ENCODE measurements around the gene MYF6. TPM values are rescaled to one million over a fixed set of nuclear protein-coding genes. Genes with fewer than 3 reads are reported as not detected.

The MYF6 gene
- total RNA-seq, 4 donors from 2014 or later, result not detected

DNA sequence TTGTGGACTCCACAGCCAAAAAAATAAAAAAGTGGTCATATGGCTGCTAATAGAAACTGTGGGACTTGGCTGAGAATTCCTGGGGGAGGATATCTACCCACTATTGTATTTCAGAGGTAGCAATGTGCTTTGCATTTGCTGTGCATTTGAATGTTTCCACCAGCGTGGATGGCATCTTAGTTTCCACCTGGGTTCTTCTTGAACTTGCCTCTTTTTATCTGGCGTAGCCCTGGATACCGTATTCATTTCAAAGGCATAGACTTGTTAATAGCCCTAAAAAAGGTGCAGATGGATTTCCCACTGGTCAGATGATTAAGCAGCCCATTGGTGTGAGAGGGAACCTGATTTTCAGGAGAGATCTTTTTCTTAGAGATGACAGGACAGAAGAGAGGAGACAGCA is 7.4 kb downstream of the MYF6 start:
- 80 to 85% methylated on average over 3 of the region's 3 CpGs for WGBS, 2 donors
- Histone ChIP-seq H3K4me1 (no peaks in the 10 kb centered on the region), H3K27me3 (peaks cover 6% of the 10 kb centered on the region), H3K36me3 (no peaks in the 10 kb centered on the region), H3K4me3 (replicated peaks in 1 of 3) (no peak overlapping the region), H3K9me3 (no peaks in the 10 kb centered on the region), H3K27ac (no peak overlapping the region)
- no peak for DNase-seq
- TF ChIP-seq POLR2A (IDR thresholded peaks at IDR 0.05), result no peak
- TF ChIP-seq, protein P1, sequence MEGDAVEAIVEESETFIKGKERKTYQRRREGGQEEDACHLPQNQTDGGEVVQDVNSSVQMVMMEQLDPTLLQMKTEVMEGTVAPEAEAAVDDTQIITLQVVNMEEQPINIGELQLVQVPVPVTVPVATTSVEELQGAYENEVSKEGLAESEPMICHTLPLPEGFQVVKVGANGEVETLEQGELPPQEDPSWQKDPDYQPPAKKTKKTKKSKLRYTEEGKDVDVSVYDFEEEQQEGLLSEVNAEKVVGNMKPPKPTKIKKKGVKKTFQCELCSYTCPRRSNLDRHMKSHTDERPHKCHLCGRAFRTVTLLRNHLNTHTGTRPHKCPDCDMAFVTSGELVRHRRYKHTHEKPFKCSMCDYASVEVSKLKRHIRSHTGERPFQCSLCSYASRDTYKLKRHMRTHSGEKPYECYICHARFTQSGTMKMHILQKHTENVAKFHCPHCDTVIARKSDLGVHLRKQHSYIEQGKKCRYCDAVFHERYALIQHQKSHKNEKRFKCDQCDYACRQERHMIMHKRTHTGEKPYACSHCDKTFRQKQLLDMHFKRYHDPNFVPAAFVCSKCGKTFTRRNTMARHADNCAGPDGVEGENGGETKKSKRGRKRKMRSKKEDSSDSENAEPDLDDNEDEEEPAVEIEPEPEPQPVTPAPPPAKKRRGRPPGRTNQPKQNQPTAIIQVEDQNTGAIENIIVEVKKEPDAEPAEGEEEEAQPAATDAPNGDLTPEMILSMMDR (IDR thresholded peaks at IDR 0.05), result no peak
- intact Hi-C loops (cut with DNase I), result no loop called here

DNA sequence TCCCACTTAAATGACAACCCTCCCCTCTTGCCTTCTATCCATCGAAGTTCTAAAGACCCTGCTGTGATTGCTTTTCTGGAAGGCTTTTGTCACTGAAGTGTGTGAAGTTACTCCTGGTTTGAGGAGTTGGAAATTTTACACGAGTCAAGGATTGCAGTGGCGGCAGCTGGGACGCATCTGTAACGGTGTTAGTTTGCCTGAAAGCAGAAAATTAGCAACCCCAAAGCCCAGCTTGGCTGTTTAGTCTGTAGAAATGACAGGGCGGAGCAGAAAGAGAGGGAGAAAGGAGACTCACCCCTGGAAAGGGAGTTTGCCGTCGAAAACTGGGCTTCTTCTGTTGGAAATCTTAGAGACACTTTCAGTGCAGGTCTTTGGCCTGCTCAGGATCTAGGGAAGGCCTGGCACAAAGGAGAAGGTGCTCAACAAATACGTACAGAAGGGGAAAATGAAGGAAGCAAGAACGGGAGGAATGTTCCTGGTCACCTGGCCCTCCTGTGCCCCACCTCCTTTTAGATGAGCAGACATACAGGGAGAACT is 8.3 kb downstream of the MYF6 start:
- WGBS, 2 donors, result 52 to 53% methylated on average over 10 of the region's 10 CpGs
- DNase-seq, result no peak
- no peak for TF ChIP-seq POLR2A (IDR thresholded peaks at IDR 0.05)
- TF ChIP-seq, protein P1 (IDR thresholded peaks at IDR 0.05), result no peak
- Histone ChIP-seq H3K4me1 (no peaks in the 10 kb centered on the region), H3K4me3 (replicated peaks in 1 of 3) (no peak overlapping the region), H3K36me3 (no peaks in the 10 kb centered on the region), H3K27me3 (no peaks in the 10 kb centered on the region), H3K27ac (no peak overlapping the region), H3K9me3 (no peaks in the 10 kb centered on the region)
- intact Hi-C loops (cut with DNase I), result no loop called here

DNA sequence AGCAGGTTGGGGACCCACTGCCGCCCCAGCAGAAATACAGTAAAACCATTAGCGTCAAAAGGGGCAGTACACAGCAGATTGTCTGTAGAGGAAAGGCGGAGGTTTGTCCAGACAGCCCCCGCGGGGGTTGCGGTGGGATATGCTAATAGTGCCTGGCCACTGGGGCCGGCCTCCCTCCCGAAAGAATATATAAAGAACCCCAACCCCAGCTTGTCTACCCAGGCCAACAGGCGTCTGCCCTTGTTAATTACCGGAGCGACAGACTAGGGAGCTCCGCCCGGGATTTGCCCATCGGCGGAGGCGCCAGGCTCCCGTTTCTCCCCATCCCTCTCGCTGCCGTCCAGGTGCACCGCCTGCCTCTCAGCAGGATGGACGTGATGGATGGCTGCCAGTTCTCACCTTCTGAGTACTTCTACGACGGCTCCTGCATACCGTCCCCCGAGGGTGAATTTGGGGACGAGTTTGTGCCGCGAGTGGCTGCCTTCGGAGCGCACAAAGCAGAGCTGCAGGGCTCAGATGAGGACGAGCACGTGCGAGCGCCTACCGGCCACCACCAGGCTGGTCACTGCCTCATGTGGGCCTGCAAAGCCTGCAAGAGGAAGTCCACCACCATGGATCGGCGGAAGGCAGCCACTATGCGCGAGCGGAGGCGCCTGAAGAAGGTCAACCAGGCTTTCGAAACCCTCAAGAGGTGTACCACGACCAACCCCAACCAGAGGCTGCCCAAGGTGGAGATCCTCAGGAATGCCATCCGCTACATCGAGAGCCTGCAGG is 9.4 kb downstream of the MYF6 start, which contains the start of gene MYF5:
MYF5 (plus strand) TSS at position 217 of the 774 bp plus-strand sequence; CDS start at position 369, 152 bp downstream.
- Histone ChIP-seq H3K27ac (no peak within 1 kb of the TSS), H3K27me3 (no peaks in the 10 kb centered on the region), H3K36me3 (no peaks in the 10 kb centered on the region), H3K9me3 (no peaks in the 10 kb centered on the region), H3K4me3 (replicated peaks in 1 of 3) (no peak within 1 kb of the TSS), H3K4me1 (no peaks in the 10 kb centered on the region)
- WGBS, 2 donors, result 30 to 45% methylated on average over 39 to 44 of the region's 45 CpGs
- TF ChIP-seq POLR2A (IDR thresholded peaks at IDR 0.05), result no peak
- TF ChIP-seq, protein P1 (IDR thresholded peaks at IDR 0.05), result no peak
- intact Hi-C loops (cut with DNase I), result no loop called here
- DNase-seq, result no peak

DNA sequence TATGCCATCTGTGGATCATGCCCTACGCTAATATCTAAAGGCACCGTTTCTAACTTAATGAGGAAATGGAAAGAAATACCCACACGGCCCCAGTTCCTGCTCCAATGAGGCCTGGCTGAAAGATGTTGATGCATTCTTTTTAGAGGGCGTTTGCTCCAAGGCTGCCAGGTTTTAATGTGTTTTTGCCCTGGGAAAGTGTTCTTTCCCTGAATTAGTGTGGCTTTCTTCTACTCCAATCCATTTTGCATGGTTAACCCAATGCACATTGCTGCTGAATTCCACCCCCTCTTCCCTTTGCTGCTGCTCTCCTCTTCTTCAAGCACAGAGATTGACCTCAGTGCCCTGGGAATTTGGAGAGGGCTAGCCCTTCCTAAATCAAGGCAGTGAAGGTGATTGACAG is 10.4 kb downstream of the MYF6 start:
- Histone ChIP-seq H3K4me3 (replicated peaks in 1 of 3) (no peak overlapping the region), H3K27me3 (no peaks in the 10 kb centered on the region), H3K27ac (no peak overlapping the region), H3K36me3 (no peaks in the 10 kb centered on the region), H3K9me3 (no peaks in the 10 kb centered on the region), H3K4me1 (no peaks in the 10 kb centered on the region)
- intact Hi-C loops (cut with DNase I), result no loop called here
- TF ChIP-seq POLR2A (IDR thresholded peaks at IDR 0.05), result no peak
- TF ChIP-seq, protein P1 (IDR thresholded peaks at IDR 0.05), result no peak
- WGBS, 2 donors, result 75 to 84% methylated on average over 4 of the region's 4 CpGs
- no peak for DNase-seq

DNA sequence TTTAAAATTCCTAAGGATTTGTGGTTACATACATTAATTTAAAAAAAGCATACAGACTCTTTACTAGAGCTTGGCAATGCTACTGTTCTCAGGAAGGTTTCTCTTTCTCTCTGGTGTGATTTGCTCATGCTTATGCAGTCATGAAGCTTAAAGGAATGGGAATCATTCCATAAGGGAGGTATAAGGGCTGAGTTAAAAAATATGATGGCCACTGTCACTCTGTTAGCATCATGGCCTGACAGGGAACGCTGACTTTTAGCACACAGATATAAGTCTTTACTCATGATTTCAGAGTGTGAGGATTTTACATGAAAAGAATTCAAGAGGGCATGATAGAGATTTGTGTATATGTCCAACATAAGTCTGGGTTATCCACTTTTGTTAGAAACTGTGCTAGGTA is 13.1 kb downstream of the MYF6 start:
- no peaks in the 10 kb centered on the region for H3K27me3 ChIP-seq
- H3K9me3 ChIP-seq, result no peaks in the 10 kb centered on the region
- H3K27ac ChIP-seq, result no peak overlapping the region
- TF ChIP-seq, protein P1 (IDR thresholded peaks at IDR 0.05), result no peak
- TF ChIP-seq POLR2A (IDR thresholded peaks at IDR 0.05), result no peak
- no peak overlapping the region for H3K4me3 ChIP-seq (replicated peaks in 1 of 3)
- no peaks in the 10 kb centered on the region for H3K36me3 ChIP-seq
- no peak for DNase-seq
- H3K4me1 ChIP-seq, result no peaks in the 10 kb centered on the region
- intact Hi-C loops (cut with DNase I), result no loop called here
- 88 to 91% methylated on average over 1 of the region's 1 CpG for WGBS, 2 donors
